B cell (primary cell): ENCODE data around the gene GALNT17. TPM values are rescaled to one million over a fixed set of nuclear protein-coding genes. Genes with fewer than 3 reads are reported as not detected.

ENCODE experiments used
- ATAC-seq: fragments of 200-7000 bp; cut with Tn5 transposase; one replicate; pipeline ENCODE4 v1.10.0; 2021; ENCODE audit warnings: low read depth, mild to moderate bottlenecking, moderate number of reproducible peaks, moderate library complexity
- CTCF ChIA-PET: fragments of 350-600 bp; sonication (Branson Sonifier 250); formaldehyde crosslinking; loops from one replicate; lab custom pipeline; 2021; ENCODE audit warnings: antibody characterized with exemption, inconsistent platforms; lab: Charles Lee
- POLR2A ChIA-PET: fragments of 350-600 bp; sonication (Branson Sonifier 250); formaldehyde crosslinking; loops from one replicate; lab custom pipeline; 2021; ENCODE audit warnings: antibody characterized with exemption; lab: Charles Lee
- DNase-seq: peaks from one replicate; pipeline ENCODE4 v3.0.0; 2013
- H2AFZ ChIP-seq: 2 replicates; pipeline ENCODE4 v1.6.1; 2012; ENCODE audit warnings: mild to moderate bottlenecking, low read depth, low read length; ENCODE audit not compliant: insufficient read depth, poor library complexity, severe bottlenecking
- H3K27ac ChIP-seq, 2 donors: 1 replicate in 1 of 2; 2 replicates in 1 of 2; pipeline ENCODE4 v1.5.1; 2012 to 2013; ENCODE audit warnings: low read length in 2 of 2, mild to moderate bottlenecking in 2 of 2, moderate library complexity in 1 of 2
- H3K27me3 ChIP-seq, 4 experiments: fragments of 200-600 bp in 1 of 4; sonication (generic) in 1 of 4; replicated peaks in 1 of 4; 1 replicate in 2 of 4; 2 replicates in 2 of 4; pipeline versions ENCODE4 v1.6.1 to v1.7.0; 2013 to 2016; ENCODE audit warnings: low read length in 3 of 4, mild to moderate bottlenecking in 2 of 4, mixed read lengths in 1 of 4, moderate library complexity in 1 of 4; ENCODE audit not compliant: insufficient read depth in 4 of 4, control insufficient read depth in 3 of 4; ENCODE audit errors: control extremely low read depth in 1 of 4
- H3K36me3 ChIP-seq, 2 experiments: replicated peaks in 1 of 2; 1 replicate in 1 of 2; 2 replicates in 1 of 2; pipeline versions ENCODE4 v1.6.1 to v1.7.1; 2013; ENCODE audit warnings: low read length in 1 of 2; ENCODE audit not compliant: insufficient read depth in 2 of 2, control insufficient read depth in 1 of 2; ENCODE audit errors: control extremely low read depth in 1 of 2, extremely low read depth in 1 of 2
- H3K4me1 ChIP-seq, 2 donors: fragments of 200-600 bp in 1 of 2; sonication (generic) in 1 of 2; 1 replicate in 1 of 2; 2 replicates in 1 of 2; pipeline versions ENCODE4 v1.5.1 to v1.6.1; 2013 to 2017; ENCODE audit warnings: low read length in 2 of 2; ENCODE audit not compliant: control insufficient read depth in 2 of 2, insufficient read depth in 2 of 2
- H3K4me2 ChIP-seq: replicated peaks from 2 replicates; pipeline ENCODE3; 2012; ENCODE audit warnings: mild to moderate bottlenecking, low read depth, low read length; ENCODE audit not compliant: poor library complexity, severe bottlenecking
- H3K4me3 ChIP-seq, 5 experiments: fragments of 200-600 bp in 1 of 5; sonication (generic) in 1 of 5; 1 replicate in 3 of 5; 2 replicates in 2 of 5; pipeline versions ENCODE4 v1.5.1 to v1.7.0; 2011 to 2016; ENCODE audit warnings: low read length in 4 of 5, mild to moderate bottlenecking in 4 of 5, low read depth in 2 of 5, control low read depth in 1 of 5, moderate library complexity in 1 of 5; ENCODE audit not compliant: insufficient read depth in 1 of 5; ENCODE audit errors: control extremely low read depth in 1 of 5, extremely low read depth in 1 of 5
- H3K79me2 ChIP-seq: fragments of 200-600 bp; sonication (generic); one replicate; pipeline ENCODE4 v1.6.0; 2016; ENCODE audit warnings: low read length; ENCODE audit not compliant: control insufficient read depth, insufficient read depth
- H3K9ac ChIP-seq: fragments of 200-600 bp; sonication (generic); 2 replicates; pipeline ENCODE4 v1.6.1; 2017; ENCODE audit warnings: mild to moderate bottlenecking, low read length, moderate library complexity
- H3K9me3 ChIP-seq, 3 donors: one replicate each; pipeline versions ENCODE4 v1.6.1 to v1.7.1; 2013; ENCODE audit warnings: low read length in 2 of 3; ENCODE audit not compliant: control insufficient read depth in 2 of 3, insufficient read depth in 1 of 3; ENCODE audit errors: control extremely low read depth in 1 of 3
- H4K20me1 ChIP-seq: 2 replicates; pipeline ENCODE4 v1.6.0; 2012; ENCODE audit warnings: mild to moderate bottlenecking, low read length; ENCODE audit not compliant: insufficient read depth, control insufficient read depth, poor library complexity, severe bottlenecking
- H3K27ac Mint-ChIP-seq: one replicate; pipeline ENCODE4 v1.8.0; 2021; ENCODE audit warnings: mixed read lengths
- H3K27me3 Mint-ChIP-seq: one replicate; pipeline ENCODE4 v1.8.0; 2021; ENCODE audit warnings: mixed read lengths
- H3K4me1 Mint-ChIP-seq: one replicate; pipeline ENCODE4 v1.8.0; 2021; ENCODE audit warnings: mixed read lengths
- H3K4me3 Mint-ChIP-seq: one replicate; pipeline ENCODE4 v1.8.0; 2021; ENCODE audit warnings: mixed read lengths
- H3K9me3 Mint-ChIP-seq: one replicate; pipeline ENCODE4 v1.8.0; 2022; ENCODE audit warnings: mixed read lengths; ENCODE audit not compliant: insufficient read depth
- CTCF ChIP-seq: fragments of 200-600 bp; IDR thresholded peaks from one replicate; pipeline ENCODE4 v1.8.0; 2022; ENCODE audit warnings: antibody characterized with exemption, mild to moderate bottlenecking
- EZH2 ChIP-seq: IDR thresholded peaks from 2 replicates; pipeline ENCODE4 v1.6.1; 2012; ENCODE audit warnings: borderline replicate concordance, low read depth, mild to moderate bottlenecking, moderate library complexity, low read length; ENCODE audit not compliant: insufficient read depth, poor library complexity, severe bottlenecking
- WGBS: methylation state at CpG from one replicate; pipeline ENCODE4 v1.1.5; 2013; ENCODE audit warnings: missing lambda C conversion rate; ENCODE audit not compliant: insufficient coverage; 5-methylcytosine and 5-hydroxymethylcytosine counted together
- intact Hi-C: fragments of 100-400 bp; cut with micrococcal nuclease; formaldehyde crosslinking; loops from one replicate; pipeline ENCODE4 v1.10.0; 2022
- polyA plus RNA-seq: library from polyadenylated mRNA; depleted of rRNA; stranded (reverse); fragments of >200 nt; gene quantifications from 2 replicates; pipeline ENCODE4 v1.2.3, GENCODE V29; 2012
- total RNA-seq, 2 donors: library from RNA; stranded (reverse); fragments of 120-200 nt in 1 of 2; gene quantifications; 1 replicate in 1 of 2; 2 replicates in 1 of 2; pipeline versions ENCODE4 v1.2.3 to v1.2.4, GENCODE V29; 2013 to 2022

The GALNT17 gene
- total and polyA plus RNA-seq, 2 donors (not counting 1 experiment from before 2014, with no cell fraction given), result not detected

- CTCF ChIA-PET, result no interaction called here
- no peak overlapping the region for H3K4me3 Mint-ChIP-seq
- no peaks in the 10 kb centered on the region for H3K27me3 Mint-ChIP-seq
- H3K9me3 ChIP-seq, result no peaks in the 10 kb centered on the region
- H3K27me3 ChIP-seq, result no peaks in the 10 kb centered on the region
- POLR2A ChIA-PET, result no interaction called here
- TF ChIP-seq CTCF (no peak), EZH2 (no peak)
- ATAC-seq (no peak), DNase-seq (no peak)
- no peaks in the 10 kb centered on the region for H3K79me2 ChIP-seq
- peaks cover 7% of the 10 kb centered on the region for H3K9me3 Mint-ChIP-seq
- no peak overlapping the region for H3K27ac Mint-ChIP-seq
- no peak overlapping the region for H3K4me2 ChIP-seq
- H3K4me1 ChIP-seq, result no peaks in the 10 kb centered on the region
- H3K36me3 ChIP-seq, result no peaks in the 10 kb centered on the region
- intact Hi-C loops, result no loop called here
- no peaks in the 10 kb centered on the region for H4K20me1 ChIP-seq
- no peak overlapping the region for H3K4me3 ChIP-seq
- no peak overlapping the region for H2AFZ ChIP-seq
- no peaks in the 10 kb centered on the region for H3K4me1 Mint-ChIP-seq
- no peak overlapping the region for H3K27ac ChIP-seq
- no peak overlapping the region for H3K9ac ChIP-seq
- WGBS, result 75% methylated on average over 1 of the region's 1 CpG
Observed at GRCh38 chr7:71326595-71326994, 194.7 kb downstream of the GALNT17 start.

GRCh38 chr7:71327946-71328345 is 196.0 kb downstream of the GALNT17 start:
- peaks cover 7% of the 10 kb centered on the region for H3K9me3 Mint-ChIP-seq
- ATAC-seq (no peak), DNase-seq (no peak)
- Histone ChIP-seq H3K9me3 (peaks cover 0 to 4% (median 0%) of the 10 kb centered on the region in 3 donors), H2AFZ (no peak overlapping the region), H3K4me3 (no peak overlapping the region), H3K9ac (no peak overlapping the region), H3K79me2 (no peaks in the 10 kb centered on the region), H3K36me3 (no peaks in the 10 kb centered on the region), H3K4me2 (no peak overlapping the region), H3K27ac (no peak overlapping the region), H3K4me1 (no peaks in the 10 kb centered on the region), H4K20me1 (no peaks in the 10 kb centered on the region), H3K27me3 (no peaks in the 10 kb centered on the region)
- H3K4me1 Mint-ChIP-seq, result no peaks in the 10 kb centered on the region
- ChIA-PET CTCF (no interaction called here), POLR2A (no interaction called here)
- TF ChIP-seq CTCF (no peak), EZH2 (no peak)
- no peak overlapping the region for H3K4me3 Mint-ChIP-seq
- no peak overlapping the region for H3K27ac Mint-ChIP-seq
- intact Hi-C loops, result no loop called here
- WGBS, result 89% methylated on average over 3 of the region's 5 CpGs
- H3K27me3 Mint-ChIP-seq, result no peaks in the 10 kb centered on the region
